HL-60 (cell line): Measurements from ENCODE around the gene DENND1A.

Experiments used
- TF ChIP-seq, protein P1 (sequence below): IDR thresholded peaks from 2 replicates; pipeline ENCODE4 v1.6.1; 2012; ENCODE audit warnings: low read depth; ENCODE audit not compliant: insufficient replicate concordance
- TF ChIP-seq, protein P2 (sequence below): IDR thresholded peaks from one replicate; pipeline ENCODE4 v1.5.1; 2011; ENCODE audit warnings: low read length, control low read depth, inconsistent platforms; ENCODE audit not compliant: insufficient read depth

DNA sequence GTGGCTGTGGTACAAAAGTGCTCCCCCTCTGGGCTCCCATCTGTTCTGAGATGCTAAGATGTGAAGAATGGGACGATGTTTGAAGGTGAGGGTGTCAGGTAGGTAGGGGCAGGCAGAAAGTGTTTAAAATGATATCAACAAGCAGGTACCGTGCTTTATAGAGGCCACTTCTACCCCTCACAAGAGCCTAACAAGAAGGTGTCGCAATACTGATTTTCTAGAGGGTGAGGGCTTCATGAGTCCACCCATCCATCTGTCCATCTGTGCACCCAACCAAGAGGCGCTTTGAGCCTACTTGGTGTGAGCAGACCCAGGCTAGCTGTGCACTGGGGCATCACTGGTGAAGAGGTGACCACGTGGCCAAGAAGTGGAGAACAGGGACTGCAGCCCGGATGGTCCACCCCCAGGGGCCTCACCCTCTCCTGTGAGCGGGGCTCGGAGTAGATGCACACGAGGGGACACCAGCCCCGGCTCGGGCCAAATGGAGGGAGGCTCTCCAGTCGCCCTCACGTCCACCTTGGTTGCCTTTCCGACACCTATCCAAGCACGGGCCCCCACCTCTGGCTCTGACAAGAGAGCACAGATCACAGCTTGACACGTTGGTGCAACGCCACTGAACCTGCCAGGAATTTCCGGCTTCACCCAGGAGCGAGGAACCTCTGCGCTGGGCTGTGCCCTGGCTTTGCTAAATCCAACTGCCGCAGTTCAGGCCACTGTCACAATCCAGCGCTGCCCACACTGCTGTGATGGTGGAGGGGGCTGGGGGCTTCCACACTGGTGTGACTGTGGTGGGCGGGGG lies 539.4 kb downstream of the DENND1A start:
- TF ChIP-seq, protein P1, sequence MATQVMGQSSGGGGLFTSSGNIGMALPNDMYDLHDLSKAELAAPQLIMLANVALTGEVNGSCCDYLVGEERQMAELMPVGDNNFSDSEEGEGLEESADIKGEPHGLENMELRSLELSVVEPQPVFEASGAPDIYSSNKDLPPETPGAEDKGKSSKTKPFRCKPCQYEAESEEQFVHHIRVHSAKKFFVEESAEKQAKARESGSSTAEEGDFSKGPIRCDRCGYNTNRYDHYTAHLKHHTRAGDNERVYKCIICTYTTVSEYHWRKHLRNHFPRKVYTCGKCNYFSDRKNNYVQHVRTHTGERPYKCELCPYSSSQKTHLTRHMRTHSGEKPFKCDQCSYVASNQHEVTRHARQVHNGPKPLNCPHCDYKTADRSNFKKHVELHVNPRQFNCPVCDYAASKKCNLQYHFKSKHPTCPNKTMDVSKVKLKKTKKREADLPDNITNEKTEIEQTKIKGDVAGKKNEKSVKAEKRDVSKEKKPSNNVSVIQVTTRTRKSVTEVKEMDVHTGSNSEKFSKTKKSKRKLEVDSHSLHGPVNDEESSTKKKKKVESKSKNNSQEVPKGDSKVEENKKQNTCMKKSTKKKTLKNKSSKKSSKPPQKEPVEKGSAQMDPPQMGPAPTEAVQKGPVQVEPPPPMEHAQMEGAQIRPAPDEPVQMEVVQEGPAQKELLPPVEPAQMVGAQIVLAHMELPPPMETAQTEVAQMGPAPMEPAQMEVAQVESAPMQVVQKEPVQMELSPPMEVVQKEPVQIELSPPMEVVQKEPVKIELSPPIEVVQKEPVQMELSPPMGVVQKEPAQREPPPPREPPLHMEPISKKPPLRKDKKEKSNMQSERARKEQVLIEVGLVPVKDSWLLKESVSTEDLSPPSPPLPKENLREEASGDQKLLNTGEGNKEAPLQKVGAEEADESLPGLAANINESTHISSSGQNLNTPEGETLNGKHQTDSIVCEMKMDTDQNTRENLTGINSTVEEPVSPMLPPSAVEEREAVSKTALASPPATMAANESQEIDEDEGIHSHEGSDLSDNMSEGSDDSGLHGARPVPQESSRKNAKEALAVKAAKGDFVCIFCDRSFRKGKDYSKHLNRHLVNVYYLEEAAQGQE = no peak
- TF ChIP-seq, protein P2, sequence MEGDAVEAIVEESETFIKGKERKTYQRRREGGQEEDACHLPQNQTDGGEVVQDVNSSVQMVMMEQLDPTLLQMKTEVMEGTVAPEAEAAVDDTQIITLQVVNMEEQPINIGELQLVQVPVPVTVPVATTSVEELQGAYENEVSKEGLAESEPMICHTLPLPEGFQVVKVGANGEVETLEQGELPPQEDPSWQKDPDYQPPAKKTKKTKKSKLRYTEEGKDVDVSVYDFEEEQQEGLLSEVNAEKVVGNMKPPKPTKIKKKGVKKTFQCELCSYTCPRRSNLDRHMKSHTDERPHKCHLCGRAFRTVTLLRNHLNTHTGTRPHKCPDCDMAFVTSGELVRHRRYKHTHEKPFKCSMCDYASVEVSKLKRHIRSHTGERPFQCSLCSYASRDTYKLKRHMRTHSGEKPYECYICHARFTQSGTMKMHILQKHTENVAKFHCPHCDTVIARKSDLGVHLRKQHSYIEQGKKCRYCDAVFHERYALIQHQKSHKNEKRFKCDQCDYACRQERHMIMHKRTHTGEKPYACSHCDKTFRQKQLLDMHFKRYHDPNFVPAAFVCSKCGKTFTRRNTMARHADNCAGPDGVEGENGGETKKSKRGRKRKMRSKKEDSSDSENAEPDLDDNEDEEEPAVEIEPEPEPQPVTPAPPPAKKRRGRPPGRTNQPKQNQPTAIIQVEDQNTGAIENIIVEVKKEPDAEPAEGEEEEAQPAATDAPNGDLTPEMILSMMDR = no peak
